Type B pancreatic cell (in vitro differentiated cells): ENCODE data around the gene ANKS1A. TPM values are rescaled to one million over a fixed set of nuclear protein-coding genes. Genes with fewer than 3 reads are reported as not detected.

Experiments used
- DNase-seq: peaks from one replicate; pipeline ENCODE4 v3.0.0; 2021; ENCODE audit warnings: mixed read lengths; ENCODE audit not compliant: unreplicated experiment; ENCODE audit errors: extremely low spot score
- H3K27ac Mint-ChIP-seq: 2 replicates; pipeline ENCODE4 v1.8.0; 2021; ENCODE audit warnings: mild to moderate bottlenecking, mixed read lengths
- H3K27me3 Mint-ChIP-seq: 2 replicates; pipeline ENCODE4 v1.8.0; 2021; ENCODE audit warnings: mixed read lengths
- H3K36me3 Mint-ChIP-seq: 2 replicates; pipeline ENCODE4 v1.8.0; 2021; ENCODE audit warnings: mixed read lengths
- H3K4me1 Mint-ChIP-seq: one replicate; pipeline ENCODE4 v1.8.0; 2021; ENCODE audit warnings: mixed read lengths; ENCODE audit not compliant: unreplicated experiment
- H3K4me3 Mint-ChIP-seq: 2 replicates; pipeline ENCODE4 v1.8.0; 2021; ENCODE audit warnings: mild to moderate bottlenecking, mixed read lengths
- H3K9me3 Mint-ChIP-seq: 2 replicates; pipeline ENCODE4 v1.8.0; 2021; ENCODE audit warnings: mixed read lengths
- total RNA-seq: library from RNA; stranded (reverse); gene quantifications from 2 replicates; pipeline ENCODE4 v1.2.1, GENCODE V29; 2021; ENCODE audit warnings: low replicate concordance
- TF ChIP-seq, protein P1 (sequence below): fragments of 200-600 bp; sonication (generic); conservative IDR thresholded peaks from 2 replicates; pipeline ENCODE4 v1.5.0; 2021; ENCODE audit warnings: antibody characterized with exemption, mild to moderate bottlenecking

The ANKS1A gene
- total RNA-seq, 1 donor from 2014 or later, result 28.0 TPM

DNA sequence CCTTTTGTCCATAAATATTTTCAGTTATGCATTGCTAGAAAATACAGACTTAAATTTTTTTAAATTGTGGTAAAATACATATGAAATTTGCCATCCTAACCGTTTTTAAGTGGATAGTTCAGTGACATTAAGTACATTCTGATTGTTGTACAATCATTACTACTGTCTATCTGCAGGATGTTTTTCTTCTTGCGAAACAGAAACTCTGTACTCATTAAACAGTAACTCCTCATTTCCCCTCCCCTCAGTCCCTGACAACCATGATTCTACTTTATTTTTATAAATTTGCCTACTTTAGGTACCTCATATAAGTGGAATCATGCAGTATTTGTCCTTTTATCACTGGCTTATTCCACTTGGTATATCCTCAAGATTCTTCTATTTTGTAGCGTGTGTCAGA lies 22.5 kb upstream of the ANKS1A start:
- Mint-ChIP-seq H3K27me3 (no peaks in the 10 kb centered on the region), H3K4me1 (no peaks in the 10 kb centered on the region), H3K27ac (no peak overlapping the region), H3K36me3 (peaks cover 14% of the 10 kb centered on the region), H3K9me3 (no peaks in the 10 kb centered on the region), H3K4me3 (no peak overlapping the region)
- no peak for DNase-seq
- TF ChIP-seq, protein P1, sequence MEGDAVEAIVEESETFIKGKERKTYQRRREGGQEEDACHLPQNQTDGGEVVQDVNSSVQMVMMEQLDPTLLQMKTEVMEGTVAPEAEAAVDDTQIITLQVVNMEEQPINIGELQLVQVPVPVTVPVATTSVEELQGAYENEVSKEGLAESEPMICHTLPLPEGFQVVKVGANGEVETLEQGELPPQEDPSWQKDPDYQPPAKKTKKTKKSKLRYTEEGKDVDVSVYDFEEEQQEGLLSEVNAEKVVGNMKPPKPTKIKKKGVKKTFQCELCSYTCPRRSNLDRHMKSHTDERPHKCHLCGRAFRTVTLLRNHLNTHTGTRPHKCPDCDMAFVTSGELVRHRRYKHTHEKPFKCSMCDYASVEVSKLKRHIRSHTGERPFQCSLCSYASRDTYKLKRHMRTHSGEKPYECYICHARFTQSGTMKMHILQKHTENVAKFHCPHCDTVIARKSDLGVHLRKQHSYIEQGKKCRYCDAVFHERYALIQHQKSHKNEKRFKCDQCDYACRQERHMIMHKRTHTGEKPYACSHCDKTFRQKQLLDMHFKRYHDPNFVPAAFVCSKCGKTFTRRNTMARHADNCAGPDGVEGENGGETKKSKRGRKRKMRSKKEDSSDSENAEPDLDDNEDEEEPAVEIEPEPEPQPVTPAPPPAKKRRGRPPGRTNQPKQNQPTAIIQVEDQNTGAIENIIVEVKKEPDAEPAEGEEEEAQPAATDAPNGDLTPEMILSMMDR, result no peak

DNA sequence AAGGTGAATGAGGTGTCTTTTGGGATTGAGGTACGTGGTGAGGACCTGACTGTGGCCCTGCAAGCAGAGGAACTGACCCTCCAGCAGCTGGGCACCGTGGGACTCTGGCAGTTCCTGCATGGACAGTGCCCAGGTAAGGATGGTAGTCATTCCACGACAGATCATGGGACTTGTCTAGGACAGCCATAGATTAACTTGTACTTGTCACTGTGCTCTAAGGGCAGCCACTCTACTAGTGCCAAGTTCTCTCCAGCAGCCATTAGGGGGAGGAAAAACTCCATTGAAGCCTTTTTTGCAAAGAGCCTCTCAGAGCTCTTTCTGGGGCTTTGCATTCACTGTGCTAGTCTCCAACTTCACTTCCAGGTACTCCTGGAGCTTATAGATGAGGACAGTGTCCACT lies 21.6 kb upstream of the ANKS1A start:
- no peaks in the 10 kb centered on the region for H3K27me3 Mint-ChIP-seq
- H3K27ac Mint-ChIP-seq, result no peak overlapping the region
- no peaks in the 10 kb centered on the region for H3K4me1 Mint-ChIP-seq
- DNase-seq, result no peak
- no peaks in the 10 kb centered on the region for H3K9me3 Mint-ChIP-seq
- no peak overlapping the region for H3K4me3 Mint-ChIP-seq
- TF ChIP-seq, protein P1, result no peak
- peaks cover 14% of the 10 kb centered on the region for H3K36me3 Mint-ChIP-seq

DNA sequence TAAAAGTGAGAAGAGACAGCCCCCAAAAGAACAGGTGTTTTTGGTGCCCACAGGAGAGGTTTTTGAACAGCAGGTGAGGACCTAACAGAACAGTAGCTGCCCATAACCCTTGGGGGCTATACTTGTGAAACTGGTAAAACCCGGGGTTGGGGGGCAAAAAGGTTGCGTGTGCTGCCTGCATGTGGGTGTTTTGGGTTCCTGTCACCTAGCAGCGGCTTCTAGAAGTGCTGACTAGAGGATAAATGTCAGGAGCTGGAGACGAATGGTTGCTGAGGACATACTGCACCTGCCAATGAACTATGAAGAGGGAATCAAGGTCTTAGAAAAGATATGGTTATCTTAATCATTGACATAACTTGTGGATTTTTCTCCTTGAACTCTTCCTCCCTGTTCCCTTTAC lies 17.2 kb upstream of the ANKS1A start:
- H3K4me3 Mint-ChIP-seq, result no peak overlapping the region
- DNase-seq, result no peak
- no peaks in the 10 kb centered on the region for H3K9me3 Mint-ChIP-seq
- TF ChIP-seq, protein P1, result no peak
- peaks cover 13% of the 10 kb centered on the region for H3K36me3 Mint-ChIP-seq
- no peaks in the 10 kb centered on the region for H3K4me1 Mint-ChIP-seq
- H3K27ac Mint-ChIP-seq, result no peak overlapping the region
- H3K27me3 Mint-ChIP-seq, result no peaks in the 10 kb centered on the region

DNA sequence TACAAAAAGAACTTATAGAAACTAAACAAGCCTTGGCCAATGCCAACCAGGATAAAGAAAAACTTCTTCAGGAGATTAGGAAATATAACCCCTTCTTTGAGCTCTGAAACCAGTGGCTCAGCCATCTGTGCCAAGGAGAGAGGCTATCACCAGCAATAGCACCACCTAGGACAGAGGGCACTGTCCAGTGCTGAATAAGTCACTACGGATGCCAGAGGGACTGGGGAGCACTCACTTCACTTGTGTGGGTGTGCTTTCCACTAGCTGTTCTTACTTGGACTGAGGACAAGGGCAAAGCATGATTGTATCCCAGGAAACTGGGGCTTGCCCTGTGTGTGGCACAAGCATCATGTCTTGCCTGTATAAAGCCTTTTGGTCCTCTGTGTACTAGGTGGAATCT lies 16.7 kb upstream of the ANKS1A start:
- TF ChIP-seq, protein P1, result no peak
- DNase-seq, result no peak
- no peaks in the 10 kb centered on the region for H3K4me1 Mint-ChIP-seq
- H3K27ac Mint-ChIP-seq, result no peak overlapping the region
- H3K36me3 Mint-ChIP-seq, result peaks cover 13% of the 10 kb centered on the region
- H3K9me3 Mint-ChIP-seq, result no peaks in the 10 kb centered on the region
- H3K4me3 Mint-ChIP-seq, result no peak overlapping the region
- H3K27me3 Mint-ChIP-seq, result no peaks in the 10 kb centered on the region

DNA sequence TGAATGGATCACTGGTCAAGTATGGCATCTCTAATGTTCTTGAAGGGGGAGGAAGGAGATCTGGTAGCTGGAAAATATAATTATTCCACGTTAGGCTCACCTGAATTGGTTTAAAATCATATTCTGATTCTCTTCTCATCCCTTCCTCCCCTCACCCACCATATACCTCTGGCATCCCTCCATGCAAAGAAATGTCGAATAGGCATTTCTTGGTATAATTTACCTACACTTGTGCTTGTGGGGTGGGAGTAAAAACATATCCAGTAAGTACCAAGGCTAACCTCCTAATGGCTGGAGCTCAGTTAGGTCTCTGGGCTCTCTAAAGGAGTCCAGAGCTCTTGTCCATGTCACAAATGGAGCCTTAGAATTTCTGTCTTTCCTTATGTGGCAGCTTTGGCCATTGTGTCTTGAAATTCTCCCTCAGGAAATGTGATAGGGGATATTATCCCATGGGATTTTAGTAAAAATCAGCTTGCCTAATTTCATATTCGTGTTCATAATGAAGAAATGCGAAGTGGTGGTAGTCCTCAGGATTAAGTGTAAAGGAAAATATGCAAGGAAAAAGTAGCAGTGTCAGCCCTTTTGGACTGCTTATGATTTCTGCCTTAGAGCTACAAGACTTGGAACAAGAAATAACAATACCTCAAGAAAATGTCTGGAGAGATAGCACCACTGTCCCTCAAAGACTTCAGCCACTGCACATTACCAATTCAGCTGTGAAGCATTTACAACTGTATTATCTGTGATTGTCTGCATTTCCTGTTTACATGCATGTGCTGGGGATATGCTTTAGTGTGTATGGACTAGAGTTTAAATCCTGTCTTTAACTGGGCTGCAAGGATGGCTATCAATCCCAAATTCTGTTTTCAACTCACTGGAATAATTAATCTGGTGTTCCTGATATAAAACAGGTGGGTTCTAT lies 13.5 kb upstream of the ANKS1A start:
- no peaks in the 10 kb centered on the region for H3K4me1 Mint-ChIP-seq
- H3K36me3 Mint-ChIP-seq, result peaks cover 10% of the 10 kb centered on the region
- TF ChIP-seq, protein P1, result no peak
- no peak overlapping the region for H3K4me3 Mint-ChIP-seq
- H3K9me3 Mint-ChIP-seq, result no peaks in the 10 kb centered on the region
- H3K27me3 Mint-ChIP-seq, result no peaks in the 10 kb centered on the region
- no peak overlapping the region for H3K27ac Mint-ChIP-seq
- DNase-seq, result no peak
